A549 (cell line): Measurements from ENCODE around the gene MLXIP.

Experiments used
- MYC ChIP-seq: IDR thresholded peaks from 2 replicates; pipeline ENCODE4 v1.6.1; 2012; ENCODE audit warnings: mild to moderate bottlenecking, inconsistent platforms, low read length, improper control_type of control experiment, borderline replicate concordance
- RAD21 ChIP-seq, 2 experiments: fragments of >200 bp in 1 of 2; sonication (Bioruptor Twin) in 1 of 2; formaldehyde crosslinking in 1 of 2; IDR thresholded peaks in 1 of 2; conservative IDR thresholded peaks in 1 of 2; 2 replicates in 1 of 2; 3 replicates in 1 of 2; pipeline ENCODE4 v1.6.1; 2012 to 2018; ENCODE audit warnings: inconsistent platforms in 1 of 2
- TF ChIP-seq, protein P1 (sequence below): fragments of >200 bp; sonication (Bioruptor Twin); formaldehyde crosslinking; IDR thresholded peaks from 3 replicates; pipeline ENCODE4 v1.5.1; 2016

DNA sequence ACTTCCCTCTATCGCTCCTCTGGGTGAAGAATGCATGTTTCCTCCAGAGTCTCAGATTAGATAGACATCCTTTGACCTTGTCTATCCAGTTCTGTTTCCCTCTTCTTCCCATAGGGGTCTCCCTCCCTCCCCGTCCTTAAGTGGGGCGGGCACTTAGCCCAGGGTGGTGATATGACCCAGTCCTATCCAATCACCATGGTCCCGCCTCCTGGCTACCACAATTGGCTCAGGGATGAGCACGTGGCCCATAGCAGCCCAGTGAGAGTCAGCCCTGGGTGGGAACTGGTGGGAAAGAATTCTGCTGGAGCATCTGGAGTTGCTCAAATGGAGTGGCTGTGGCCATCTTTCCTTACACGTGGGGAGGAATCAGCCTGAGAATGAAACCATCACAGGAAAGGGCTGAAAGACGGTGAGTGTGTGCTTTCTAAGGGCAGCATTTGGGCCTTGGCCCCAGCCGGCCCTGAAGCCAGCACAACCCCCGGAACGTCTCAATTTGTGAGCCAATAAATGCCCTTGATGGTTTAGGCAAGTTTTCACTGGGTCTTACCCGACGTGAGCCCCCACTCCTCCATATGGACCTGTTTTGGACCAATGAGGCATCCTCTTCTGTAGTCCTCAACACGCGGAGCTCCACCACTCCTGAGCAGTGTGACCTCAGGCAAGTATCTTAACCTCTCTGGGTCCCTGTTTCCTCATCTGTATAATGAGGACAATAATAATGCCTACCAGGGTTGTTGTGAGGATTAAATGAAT lies 14.4 kb upstream of the MLXIP start:
- TF ChIP-seq, protein P1, sequence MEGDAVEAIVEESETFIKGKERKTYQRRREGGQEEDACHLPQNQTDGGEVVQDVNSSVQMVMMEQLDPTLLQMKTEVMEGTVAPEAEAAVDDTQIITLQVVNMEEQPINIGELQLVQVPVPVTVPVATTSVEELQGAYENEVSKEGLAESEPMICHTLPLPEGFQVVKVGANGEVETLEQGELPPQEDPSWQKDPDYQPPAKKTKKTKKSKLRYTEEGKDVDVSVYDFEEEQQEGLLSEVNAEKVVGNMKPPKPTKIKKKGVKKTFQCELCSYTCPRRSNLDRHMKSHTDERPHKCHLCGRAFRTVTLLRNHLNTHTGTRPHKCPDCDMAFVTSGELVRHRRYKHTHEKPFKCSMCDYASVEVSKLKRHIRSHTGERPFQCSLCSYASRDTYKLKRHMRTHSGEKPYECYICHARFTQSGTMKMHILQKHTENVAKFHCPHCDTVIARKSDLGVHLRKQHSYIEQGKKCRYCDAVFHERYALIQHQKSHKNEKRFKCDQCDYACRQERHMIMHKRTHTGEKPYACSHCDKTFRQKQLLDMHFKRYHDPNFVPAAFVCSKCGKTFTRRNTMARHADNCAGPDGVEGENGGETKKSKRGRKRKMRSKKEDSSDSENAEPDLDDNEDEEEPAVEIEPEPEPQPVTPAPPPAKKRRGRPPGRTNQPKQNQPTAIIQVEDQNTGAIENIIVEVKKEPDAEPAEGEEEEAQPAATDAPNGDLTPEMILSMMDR: peak; percentile 18; the same call in 1 of the 3 replicates
- TF ChIP-seq MYC (no peak; the same call in 1 of the 2 replicates), RAD21 (conservative IDR thresholded peaks at IDR 0.05 in 1 of 2, IDR thresholded peaks at IDR 0.05 in 1 of 2) (peak in 1 of 2 experiments; percentile 40; a peak in 2 of 5 replicates)
